IMR-90 (cell line): ENCODE measurements around the gene PSPN. TPM values are rescaled to one million over a fixed set of nuclear protein-coding genes. Genes with fewer than 3 reads are reported as not detected.

Experiments
- ATAC-seq: fragments of 200-7000 bp; cut with Tn5 transposase; 2 replicates; pipeline ENCODE4 v1.9.1; 2020; ENCODE audit warnings: low read depth, mild to moderate bottlenecking, moderate library complexity
- BruUV-seq: library from RNA; stranded (reverse); fragments of 400-500 nt; replicated peaks from 2 replicates; lab custom pipeline; 2021; lab: Mats Ljungman, UMichigan
- CTCF ChIA-PET: fragments of 300-600 bp; formaldehyde crosslinking; extraction: SDS; loops from one replicate; lab custom pipeline; 2021; ENCODE audit warnings: antibody characterized with exemption; lab: Yijun Ruan, JAX
- POLR2A ChIA-PET: fragments of 300-600 bp; sonication (Branson Sonifier 250); formaldehyde crosslinking; loops from one replicate; lab custom pipeline; 2022; ENCODE audit warnings: antibody characterized with exemption; ENCODE audit not compliant: unreplicated experiment; lab: Charles Lee
- DNase-seq: peaks from one replicate; pipeline ENCODE4 v3.0.0; 2013
- H2AFZ ChIP-seq: replicated peaks from 2 replicates; pipeline ENCODE3; 2013; ENCODE audit warnings: low read length, mild to moderate bottlenecking; ENCODE audit not compliant: poor library complexity
- H2AK5ac ChIP-seq: 2 replicates; pipeline ENCODE4 v1.6.1; 2013; ENCODE audit warnings: low read depth, low read length, inconsistent platforms
- H2AK9ac ChIP-seq: replicated peaks from 2 replicates; pipeline ENCODE3; 2013; ENCODE audit warnings: mild to moderate bottlenecking, low read depth, low read length, moderate library complexity; ENCODE audit not compliant: poor library complexity
- H2BK120ac ChIP-seq: 2 replicates; pipeline ENCODE4 v1.6.1; 2013; ENCODE audit warnings: low read depth, low read length, inconsistent platforms
- H2BK15ac ChIP-seq: 3 replicates; pipeline ENCODE4 v1.6.1; 2013; ENCODE audit warnings: low read depth, low read length, inconsistent platforms
- H2BK20ac ChIP-seq: 2 replicates; pipeline ENCODE4 v1.6.1; 2013; ENCODE audit warnings: low read depth, mild to moderate bottlenecking, inconsistent platforms, low read length, moderate library complexity
- H2BK5ac ChIP-seq: 2 replicates; pipeline ENCODE4 v1.6.1; 2013; ENCODE audit warnings: mild to moderate bottlenecking, low read depth, low read length, inconsistent platforms; ENCODE audit not compliant: poor library complexity, severe bottlenecking
- H3K14ac ChIP-seq: replicated peaks from 2 replicates; pipeline ENCODE4 v1.6.1; 2013; ENCODE audit warnings: low read depth, low read length, inconsistent platforms
- H3K18ac ChIP-seq: 2 replicates; pipeline ENCODE4 v1.6.1; 2013; ENCODE audit warnings: low read depth, low read length, control low read depth
- H3K23ac ChIP-seq: 2 replicates; pipeline ENCODE4 v1.6.1; 2013; ENCODE audit warnings: low read depth, low read length, inconsistent platforms
- H3K27ac ChIP-seq: 2 replicates; pipeline ENCODE4 v1.5.1; 2013; ENCODE audit warnings: mild to moderate bottlenecking, control low read depth, low read length; ENCODE audit not compliant: insufficient read depth
- H3K27me3 ChIP-seq: 2 replicates; pipeline ENCODE4 v1.6.1; 2013; ENCODE audit warnings: low read length; ENCODE audit not compliant: control insufficient read depth, insufficient read depth
- H3K36me3 ChIP-seq: 2 replicates; pipeline ENCODE4 v1.6.1; 2013; ENCODE audit warnings: low read length, mixed read lengths; ENCODE audit not compliant: control insufficient read depth, insufficient read depth
- H3K4ac ChIP-seq: 2 replicates; pipeline ENCODE4 v1.6.1; 2013; ENCODE audit warnings: low read depth, low read length, inconsistent platforms
- H3K4me1 ChIP-seq: 2 replicates; pipeline ENCODE4 v1.6.1; 2013; ENCODE audit warnings: low read length, mixed read lengths; ENCODE audit not compliant: control insufficient read depth, insufficient read depth
- H3K4me2 ChIP-seq: 2 replicates; pipeline ENCODE4 v1.6.1; 2013; ENCODE audit warnings: low read depth, mild to moderate bottlenecking, control low read depth, low read length, moderate library complexity
- H3K4me3 ChIP-seq: 2 replicates; pipeline ENCODE4 v1.5.1; 2013; ENCODE audit warnings: low read depth, mild to moderate bottlenecking, control low read depth, low read length, moderate library complexity; ENCODE audit not compliant: insufficient read depth
- H3K56ac ChIP-seq: 2 replicates; pipeline ENCODE4 v1.6.1; 2013; ENCODE audit warnings: low read length, inconsistent platforms; ENCODE audit not compliant: insufficient read depth; ENCODE audit errors: extremely low read depth
- H3K79me1 ChIP-seq, 2 experiments: 2 replicates each; pipeline ENCODE4 v1.6.1; 2013; ENCODE audit warnings: low read length in 2 of 2, inconsistent platforms in 1 of 2, low read depth in 1 of 2
- H3K9ac ChIP-seq: 2 replicates; pipeline ENCODE4 v1.6.1; 2013; ENCODE audit warnings: low read depth, low read length, control low read depth
- H3K9me1 ChIP-seq: 2 replicates; pipeline ENCODE4 v1.6.1; 2013; ENCODE audit warnings: low read length, inconsistent platforms; ENCODE audit not compliant: insufficient read depth
- H3K9me3 ChIP-seq: 2 replicates; pipeline ENCODE4 v1.6.1; 2013; ENCODE audit warnings: low read length; ENCODE audit not compliant: control insufficient read depth, insufficient read depth
- H4K20me1 ChIP-seq: 2 replicates; pipeline ENCODE4 v1.6.1; 2013; ENCODE audit warnings: low read length, inconsistent platforms; ENCODE audit not compliant: insufficient read depth
- H4K5ac ChIP-seq: 2 replicates; pipeline ENCODE4 v1.6.1; 2013; ENCODE audit warnings: mild to moderate bottlenecking, low read depth, low read length, control low read depth
- H4K8ac ChIP-seq, 2 experiments: 2 replicates each; pipeline ENCODE4 v1.6.1; 2013; ENCODE audit warnings: low read depth in 2 of 2, low read length in 2 of 2, control low read depth in 1 of 2, inconsistent platforms in 1 of 2
- H4K91ac ChIP-seq: 2 replicates; pipeline ENCODE4 v1.6.1; 2013; ENCODE audit warnings: low read depth, low read length, inconsistent platforms; ENCODE audit not compliant: insufficient read depth
- BHLHE40 ChIP-seq: fragments of 150-350 bp; IDR thresholded peaks from 2 replicates; pipeline ENCODE4 v1.6.1; 2016; ENCODE audit warnings: mild to moderate bottlenecking, low read depth, low read length
- CEBPB ChIP-seq: IDR thresholded peaks from 2 replicates; pipeline ENCODE4 v1.6.1; 2012; ENCODE audit warnings: low read depth, low read length, improper control_type of control experiment
- CHD1 ChIP-seq: IDR thresholded peaks from 2 replicates; pipeline ENCODE4 v1.6.1; 2012; ENCODE audit warnings: low read depth, low read length, improper control_type of control experiment
- FOS ChIP-seq: fragments of 150-350 bp; IDR thresholded peaks from 2 replicates; pipeline ENCODE4 v1.6.1; 2016; ENCODE audit warnings: low read depth, low read length
- MAFK ChIP-seq: IDR thresholded peaks from 2 replicates; pipeline ENCODE4 v1.6.1; 2012; ENCODE audit warnings: low read depth, low read length, improper control_type of control experiment
- MAZ ChIP-seq: IDR thresholded peaks from 2 replicates; pipeline ENCODE4 v1.6.1; 2012; ENCODE audit warnings: low read depth, mild to moderate bottlenecking, low read length, improper control_type of control experiment, moderate library complexity, borderline replicate concordance
- MXI1 ChIP-seq: IDR thresholded peaks from 2 replicates; pipeline ENCODE4 v1.6.1; 2012; ENCODE audit warnings: low read depth, mild to moderate bottlenecking, low read length, moderate library complexity, borderline replicate concordance
- NFE2L2 ChIP-seq: fragments of 150-350 bp; IDR thresholded peaks from 2 replicates; pipeline ENCODE4 v1.6.1; 2016; ENCODE audit warnings: low read depth, mild to moderate bottlenecking, low read length
- POLR2A ChIP-seq: IDR thresholded peaks from 2 replicates; pipeline ENCODE4 v1.6.1; 2012; ENCODE audit warnings: mild to moderate bottlenecking, low read depth, low read length
- RAD21 ChIP-seq: IDR thresholded peaks from 2 replicates; pipeline ENCODE4 v1.6.1; 2012; ENCODE audit warnings: low read length, improper control_type of control experiment
- RCOR1 ChIP-seq: IDR thresholded peaks from 2 replicates; pipeline ENCODE4 v1.6.1; 2012; ENCODE audit warnings: mild to moderate bottlenecking, low read length, improper control_type of control experiment; ENCODE audit not compliant: insufficient replicate concordance
- RFX5 ChIP-seq: IDR thresholded peaks from 2 replicates; pipeline ENCODE4 v1.8.0; 2012; ENCODE audit warnings: low read depth, mild to moderate bottlenecking, low read length, moderate library complexity
- SMC3 ChIP-seq: fragments of 150-350 bp; IDR thresholded peaks from 2 replicates; pipeline ENCODE4 v1.6.1; 2016; ENCODE audit warnings: low read depth, mild to moderate bottlenecking, antibody characterized with exemption, low read length, moderate library complexity
- WGBS, 2 experiments: methylation state at CpG; one replicate each; pipeline versions ENCODE4 v1.1.5 to v1.1.7; 2013; ENCODE audit warnings: missing lambda C conversion rate in 2 of 2; ENCODE audit not compliant: insufficient read length in 1 of 2; ENCODE audit errors: extremely low coverage in 2 of 2; 5-methylcytosine and 5-hydroxymethylcytosine counted together
- dilution Hi-C: fragments of 300-500 bp; cut with HindIII; formaldehyde crosslinking; loops from one replicate; pipeline ENCODE4 v1.14.3; 2018; ENCODE audit warnings: low sequenced_read_pairs; ENCODE audit not compliant: unreplicated experiment
- in situ Hi-C: fragments of 300-500 bp; cut with MboI; formaldehyde crosslinking; loops from 3 replicates; pipeline ENCODE4 v1.14.3; 2019; ENCODE audit warnings: low sequenced_read_pairs, inconsistent platforms, mixed read lengths
- intact Hi-C: fragments of 100-400 bp; cut with micrococcal nuclease; formaldehyde crosslinking; loops from 2 replicates; pipeline ENCODE4 v1.10.0; 2022
- polyA plus RNA-seq, 3 experiments: library from polyadenylated mRNA; depleted of rRNA; stranded (reverse); fragments of >200 nt; gene quantifications; 2 replicates each; pipeline ENCODE4 v1.2.3, GENCODE V29; 2012; ENCODE audit warnings: low replicate concordance in 1 of 3
- total RNA-seq: library from RNA; depleted of rRNA; stranded (reverse); fragments of >200 nt; gene quantifications from 2 replicates; pipeline ENCODE4 v1.2.3, GENCODE V29; 2012
- TF ChIP-seq, protein P1 (sequence below): fragments of 150-350 bp; IDR thresholded peaks from 2 replicates; pipeline ENCODE4 v1.6.1; 2016; ENCODE audit warnings: low read depth, mild to moderate bottlenecking, low read length, moderate library complexity, borderline replicate concordance
- TF ChIP-seq, protein P2 (sequence below): conservative IDR thresholded peaks from 2 replicates; pipeline ENCODE4 v1.5.1; 2012; ENCODE audit warnings: mild to moderate bottlenecking, low read depth, low read length, improper control_type of control experiment
- TF ChIP-seq, protein P3 (sequence below): fragments of 150-350 bp; IDR thresholded peaks from 2 replicates; pipeline ENCODE4 v1.6.1; 2017; ENCODE audit warnings: mild to moderate bottlenecking, antibody characterized with exemption, low read length, low read depth

PSPN gene
- total and polyA plus RNA-seq, 2 of the 4 experiments (the other 2 are of a cell fraction) = 0.34 to 0.54 TPM

DNA sequence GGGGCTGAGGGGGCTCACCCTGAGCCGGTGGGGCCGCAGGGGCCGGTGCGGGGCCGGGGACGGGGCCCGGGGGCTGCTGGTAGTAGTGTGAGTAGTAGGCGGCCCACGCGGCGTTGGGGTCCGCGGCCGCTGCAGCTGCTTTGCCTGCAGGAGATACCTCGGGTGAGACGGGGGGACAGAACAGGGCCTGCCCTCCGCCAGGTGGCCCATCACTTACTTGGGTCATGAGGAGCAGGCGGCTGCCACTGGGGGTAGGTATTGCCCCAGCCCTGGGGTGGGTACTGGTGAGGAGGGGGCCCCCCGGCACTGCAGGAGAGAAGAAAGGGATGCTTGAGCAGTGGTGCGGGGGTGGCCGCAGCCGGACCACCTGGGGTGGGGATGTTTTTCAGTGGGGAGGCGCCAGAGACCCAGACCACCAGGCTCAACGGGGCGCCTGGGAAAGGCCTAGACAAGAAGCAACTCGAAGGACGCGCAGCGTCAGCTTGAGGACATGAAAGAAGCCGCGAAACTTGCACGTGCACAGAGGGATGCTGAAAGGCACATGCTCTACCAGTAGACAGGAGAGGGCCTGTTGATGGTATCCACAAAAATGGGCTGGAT lies 40.0 kb upstream of the PSPN start:
- no peak overlapping the region for H2AK5ac ChIP-seq
- H2BK15ac ChIP-seq = no peak overlapping the region
- POLR2A ChIA-PET = no interaction called here
- no peak overlapping the region for H2BK5ac ChIP-seq
- WGBS, 2 experiments = 98% methylated on average over 8 of the region's 32 CpGs; no CpG with 5 or more reads in 1 of the 2 experiments
- CTCF ChIA-PET = no interaction called here
- ATAC-seq (no peak), DNase-seq (no peak)
- no peaks in the 10 kb centered on the region; the same call in 1 of the 2 replicates for H3K9me1 ChIP-seq
- H2AFZ ChIP-seq = no peak overlapping the region
- H2BK20ac ChIP-seq = no peak overlapping the region
- H3K79me1 ChIP-seq = peaks cover 0 to 29% of the 10 kb centered on the region in 2 experiments; a peak in 2 of 4 replicates
- dilution Hi-C loops = no loop called here
- no peak overlapping the region for H3K56ac ChIP-seq
- H3K27ac ChIP-seq = no peak overlapping the region
- H4K91ac ChIP-seq = no peak overlapping the region
- no peak overlapping the region for H4K5ac ChIP-seq
- H3K23ac ChIP-seq = no peak overlapping the region
- no peak overlapping the region for H3K4me3 ChIP-seq
- H3K4ac ChIP-seq = no peak overlapping the region
- no peaks in the 10 kb centered on the region for H3K9me3 ChIP-seq
- H3K4me2 ChIP-seq = no peak overlapping the region
- H2BK120ac ChIP-seq = no peak overlapping the region
- no peak overlapping the region for H4K8ac ChIP-seq
- H3K9ac ChIP-seq = no peak overlapping the region
- H2AK9ac ChIP-seq = no peak overlapping the region
- TF ChIP-seq MAFK = no peak
- TF ChIP-seq CHD1 = no peak
- no peak for TF ChIP-seq POLR2A
- TF ChIP-seq BHLHE40 = no peak
- TF ChIP-seq NFE2L2 = no peak
- TF ChIP-seq CEBPB = no peak
- TF ChIP-seq RAD21 = no peak
- no peak for TF ChIP-seq RCOR1
- TF ChIP-seq, protein P1, sequence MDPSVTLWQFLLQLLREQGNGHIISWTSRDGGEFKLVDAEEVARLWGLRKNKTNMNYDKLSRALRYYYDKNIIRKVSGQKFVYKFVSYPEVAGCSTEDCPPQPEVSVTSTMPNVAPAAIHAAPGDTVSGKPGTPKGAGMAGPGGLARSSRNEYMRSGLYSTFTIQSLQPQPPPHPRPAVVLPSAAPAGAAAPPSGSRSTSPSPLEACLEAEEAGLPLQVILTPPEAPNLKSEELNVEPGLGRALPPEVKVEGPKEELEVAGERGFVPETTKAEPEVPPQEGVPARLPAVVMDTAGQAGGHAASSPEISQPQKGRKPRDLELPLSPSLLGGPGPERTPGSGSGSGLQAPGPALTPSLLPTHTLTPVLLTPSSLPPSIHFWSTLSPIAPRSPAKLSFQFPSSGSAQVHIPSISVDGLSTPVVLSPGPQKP = no peak
- no peak for TF ChIP-seq FOS
- TF ChIP-seq SMC3 = no peak
- no peak for TF ChIP-seq MXI1
- TF ChIP-seq, protein P2, sequence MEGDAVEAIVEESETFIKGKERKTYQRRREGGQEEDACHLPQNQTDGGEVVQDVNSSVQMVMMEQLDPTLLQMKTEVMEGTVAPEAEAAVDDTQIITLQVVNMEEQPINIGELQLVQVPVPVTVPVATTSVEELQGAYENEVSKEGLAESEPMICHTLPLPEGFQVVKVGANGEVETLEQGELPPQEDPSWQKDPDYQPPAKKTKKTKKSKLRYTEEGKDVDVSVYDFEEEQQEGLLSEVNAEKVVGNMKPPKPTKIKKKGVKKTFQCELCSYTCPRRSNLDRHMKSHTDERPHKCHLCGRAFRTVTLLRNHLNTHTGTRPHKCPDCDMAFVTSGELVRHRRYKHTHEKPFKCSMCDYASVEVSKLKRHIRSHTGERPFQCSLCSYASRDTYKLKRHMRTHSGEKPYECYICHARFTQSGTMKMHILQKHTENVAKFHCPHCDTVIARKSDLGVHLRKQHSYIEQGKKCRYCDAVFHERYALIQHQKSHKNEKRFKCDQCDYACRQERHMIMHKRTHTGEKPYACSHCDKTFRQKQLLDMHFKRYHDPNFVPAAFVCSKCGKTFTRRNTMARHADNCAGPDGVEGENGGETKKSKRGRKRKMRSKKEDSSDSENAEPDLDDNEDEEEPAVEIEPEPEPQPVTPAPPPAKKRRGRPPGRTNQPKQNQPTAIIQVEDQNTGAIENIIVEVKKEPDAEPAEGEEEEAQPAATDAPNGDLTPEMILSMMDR = no peak
- no peak for TF ChIP-seq RFX5
- TF ChIP-seq, protein P3, sequence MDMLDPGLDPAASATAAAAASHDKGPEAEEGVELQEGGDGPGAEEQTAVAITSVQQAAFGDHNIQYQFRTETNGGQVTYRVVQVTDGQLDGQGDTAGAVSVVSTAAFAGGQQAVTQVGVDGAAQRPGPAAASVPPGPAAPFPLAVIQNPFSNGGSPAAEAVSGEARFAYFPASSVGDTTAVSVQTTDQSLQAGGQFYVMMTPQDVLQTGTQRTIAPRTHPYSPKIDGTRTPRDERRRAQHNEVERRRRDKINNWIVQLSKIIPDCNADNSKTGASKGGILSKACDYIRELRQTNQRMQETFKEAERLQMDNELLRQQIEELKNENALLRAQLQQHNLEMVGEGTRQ = no peak
- no peak for TF ChIP-seq MAZ
- no TSS peak for BruUV-seq
- H3K36me3 ChIP-seq = peaks cover 72% of the 10 kb centered on the region
- peaks cover 35% of the 10 kb centered on the region for H4K20me1 ChIP-seq
- in situ Hi-C loops = no loop called here
- H3K4me1 ChIP-seq = no peaks in the 10 kb centered on the region
- intact Hi-C loops = loop anchor here (10.0 kb wide), 1 partner anchor 371 kb away; no protein-coding TSS in a partner anchor
- no peak overlapping the region for H3K18ac ChIP-seq
- no peaks in the 10 kb centered on the region for H3K27me3 ChIP-seq
- H3K14ac ChIP-seq = no peak overlapping the region
